GM19324 (cell line): ENCODE measurements around the gene DCHS2.
A peak's percentile ranks its signal among the peaks of the same experiment; 100 is the strongest.

Experiments
- ATAC-seq: cut with Tn5 transposase; IDR thresholded peaks from one replicate; pipeline ENCODE4 v1.9.1; 2021; ENCODE audit warnings: mild to moderate bottlenecking, moderate library complexity; ENCODE audit not compliant: unreplicated experiment, low FRiP score

Gene DCHS2

DNA sequence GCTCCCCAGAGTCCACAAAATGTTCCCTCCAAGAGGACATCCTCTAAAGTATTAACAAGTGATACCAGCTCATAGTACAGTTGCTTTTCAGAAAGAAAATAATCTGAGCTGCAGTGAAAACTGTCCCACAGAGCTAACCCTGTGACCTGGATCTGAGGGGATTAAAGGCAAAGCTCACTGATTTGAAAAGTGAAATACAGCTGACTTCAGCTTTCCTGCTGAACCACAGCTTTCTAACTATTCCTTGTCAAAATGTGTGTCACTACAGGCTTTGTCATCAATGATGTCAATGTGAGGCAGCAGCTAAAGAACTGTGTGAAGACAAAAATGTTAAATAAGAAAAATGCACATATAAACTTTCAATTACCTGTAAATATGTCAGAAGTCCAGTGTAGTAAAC lies 36.9 kb downstream of the DCHS2 start:
- no peak for ATAC-seq

DNA sequence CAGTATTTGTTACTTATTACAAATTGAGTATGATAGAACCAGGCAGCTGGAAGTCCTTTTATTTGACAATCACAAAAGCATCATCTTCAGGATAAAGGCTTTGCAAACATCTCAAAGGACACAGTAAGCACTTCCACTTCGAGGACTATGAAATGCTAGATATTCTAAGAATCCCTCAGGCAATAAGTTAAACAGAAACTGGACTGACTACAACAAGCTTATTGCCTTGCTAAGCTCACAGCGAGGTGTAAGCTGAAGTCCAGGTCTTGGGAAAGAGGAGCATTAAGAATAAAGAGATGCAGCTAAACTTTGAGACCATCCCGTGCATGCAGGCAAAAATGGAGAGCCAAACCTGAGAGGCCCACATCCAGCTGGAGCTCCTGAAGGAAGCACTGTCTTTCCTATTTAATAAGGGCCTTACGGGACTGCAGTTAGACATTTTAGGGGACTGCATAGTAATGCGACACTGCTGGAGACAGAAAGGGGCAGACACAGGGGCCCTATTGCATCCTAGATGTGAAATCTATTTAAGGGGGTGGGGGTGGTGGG lies 38.7 kb downstream of the DCHS2 start:
- ATAC-seq = no peak

DNA sequence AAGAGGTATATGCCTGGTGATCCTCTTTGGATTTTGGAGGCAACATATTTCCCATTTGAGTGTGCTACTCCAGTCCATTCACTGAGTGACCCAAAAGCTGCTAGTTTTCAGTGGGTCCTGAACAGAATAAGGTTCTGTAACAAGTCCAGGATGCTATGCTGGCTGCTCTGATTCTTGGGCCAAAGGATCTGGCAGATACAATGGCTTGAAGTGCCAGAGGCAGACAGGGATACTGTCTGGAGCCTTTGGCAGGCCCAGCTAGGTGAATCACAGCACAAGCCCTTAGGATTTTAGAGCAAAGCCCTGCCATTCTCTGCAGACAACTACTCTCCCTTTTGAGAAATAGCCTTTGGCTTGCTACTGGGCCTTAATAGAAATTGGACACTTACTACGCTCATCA lies 40.6 kb downstream of the DCHS2 start:
- ATAC-seq = no peak

DNA sequence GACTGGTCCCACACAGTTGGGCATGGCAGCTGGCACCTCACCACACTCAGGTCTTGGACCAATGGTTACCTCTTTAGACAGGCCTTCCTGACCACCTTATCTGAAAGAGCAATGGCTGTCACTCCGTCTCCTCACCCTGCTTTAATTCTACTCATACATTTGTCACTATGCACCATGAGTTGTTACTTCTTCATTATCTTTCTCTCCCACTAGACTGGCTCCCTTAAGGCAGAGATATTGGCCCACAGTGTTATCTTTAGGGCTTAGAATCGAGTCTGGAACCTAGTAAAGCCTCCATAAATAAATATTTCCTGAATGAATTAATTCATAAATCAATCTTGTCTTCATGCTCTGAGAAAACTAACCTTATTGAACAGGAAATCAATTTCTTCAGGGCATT lies 46.6 kb downstream of the DCHS2 start:
- no peak for ATAC-seq

DNA sequence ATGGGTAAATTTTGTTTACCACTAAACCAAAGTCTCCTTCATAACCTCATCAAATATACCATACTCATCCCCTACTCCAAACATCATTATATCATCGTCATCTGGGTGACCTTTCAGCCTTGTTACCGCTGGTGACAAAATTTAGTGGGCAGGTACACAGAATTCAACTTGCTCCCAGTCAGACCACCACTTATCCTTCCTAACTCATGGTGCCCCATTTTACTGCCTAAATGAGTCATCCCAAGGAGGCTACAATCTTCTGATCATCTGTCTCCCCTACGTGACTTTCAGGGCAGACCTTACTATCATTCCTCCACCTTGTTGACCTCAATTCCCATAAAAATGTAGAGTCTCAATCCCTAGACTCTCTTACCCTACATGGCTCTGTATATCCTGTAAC lies 49.6 kb downstream of the DCHS2 start:
- ATAC-seq = no peak

DNA sequence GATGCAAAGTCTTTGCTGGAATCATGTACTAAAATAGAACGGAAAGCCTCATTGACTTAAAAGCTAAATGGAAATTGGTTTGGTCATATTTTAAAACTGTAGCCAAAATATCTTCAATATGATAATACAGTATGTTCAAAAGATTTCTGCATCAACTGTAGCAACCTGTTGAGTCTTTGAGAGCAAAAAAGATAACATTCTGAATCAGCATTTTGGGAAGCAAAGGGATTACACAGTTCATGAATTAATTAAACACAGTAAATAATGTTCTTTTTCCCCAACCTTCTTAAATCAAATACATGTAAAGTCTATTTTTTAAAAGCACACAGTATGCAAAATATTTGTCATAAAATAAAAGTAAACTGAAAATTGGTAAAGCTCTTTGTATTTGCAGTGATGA lies 50.5 kb downstream of the DCHS2 start:
- ATAC-seq = no peak

DNA sequence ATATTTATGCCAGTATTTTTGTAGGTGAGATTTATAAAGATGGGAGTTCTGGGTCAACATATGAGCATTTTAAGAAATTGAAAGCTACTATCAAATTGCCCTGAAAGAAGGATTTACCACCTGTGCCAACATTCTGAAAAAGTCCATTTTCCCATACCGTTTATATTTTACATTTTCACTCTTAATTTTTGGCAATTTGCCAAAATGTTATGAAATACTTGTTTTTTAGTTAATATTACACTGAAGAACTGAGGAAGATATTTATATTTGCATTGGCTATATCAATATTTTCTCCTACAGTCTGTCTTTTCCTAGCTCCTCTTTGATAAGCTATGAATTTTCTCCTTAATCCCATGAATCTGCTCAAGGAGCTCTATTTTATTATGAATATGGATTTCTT lies 52.4 kb downstream of the DCHS2 start:
- ATAC-seq = no peak

DNA sequence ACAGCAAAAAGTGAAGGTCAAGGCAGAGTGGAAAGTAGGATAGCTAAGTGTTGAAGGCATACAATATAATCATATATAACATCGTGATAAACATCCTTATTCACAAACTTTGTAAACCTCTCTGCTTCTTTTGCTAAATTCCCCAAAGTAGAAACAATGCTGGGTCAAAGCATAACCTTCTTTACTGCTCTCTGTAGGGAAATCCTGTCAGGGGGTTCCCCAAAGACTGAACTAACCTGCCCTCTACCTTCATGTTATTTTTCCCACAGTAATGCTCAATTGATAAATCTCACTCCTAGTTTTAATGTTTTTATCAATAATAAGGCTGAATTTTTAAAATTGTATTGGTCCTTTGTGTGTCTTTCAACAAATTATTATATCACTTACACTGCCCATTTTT lies 55.7 kb downstream of the DCHS2 start:
- ATAC-seq = no peak

DNA sequence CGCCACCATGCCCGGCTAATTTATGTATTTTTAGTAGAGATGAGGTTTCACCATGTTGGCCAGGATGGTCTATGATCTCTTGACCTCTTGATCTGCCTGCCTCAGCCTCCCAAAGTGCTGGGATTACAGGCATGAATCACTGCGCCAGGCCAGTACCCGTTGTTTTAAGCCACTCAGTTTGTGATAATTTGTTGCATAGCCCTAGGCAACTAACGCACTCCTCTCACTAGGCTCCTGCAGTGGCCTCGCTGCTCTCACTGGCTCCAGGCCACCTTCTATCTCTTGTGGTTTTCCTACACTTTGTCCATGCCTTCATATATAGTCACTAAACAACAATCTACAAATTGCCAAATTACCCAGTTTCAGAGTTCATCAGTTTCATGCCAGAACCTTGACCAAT lies 58.1 kb downstream of the DCHS2 start:
- no peak for ATAC-seq

DNA sequence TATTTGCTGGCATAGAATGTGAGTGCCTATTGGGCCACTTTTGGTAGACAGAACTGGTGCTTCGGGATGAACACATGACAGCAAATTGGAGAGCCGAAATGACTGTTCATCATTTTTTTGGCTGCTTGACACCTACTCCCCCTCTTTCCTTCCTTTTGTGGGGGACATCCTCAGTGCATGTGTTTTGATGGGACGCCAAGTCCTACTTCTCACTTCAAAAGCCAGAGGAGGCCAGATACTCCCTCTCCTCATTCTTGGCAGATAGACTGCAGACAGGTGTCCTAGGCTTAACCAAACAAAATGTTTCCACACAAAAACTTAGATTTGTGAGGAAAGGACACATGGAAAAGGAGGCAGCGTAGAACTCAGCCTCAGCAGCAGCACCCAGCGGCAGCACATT lies 62.4 kb downstream of the DCHS2 start:
- no peak for ATAC-seq

DNA sequence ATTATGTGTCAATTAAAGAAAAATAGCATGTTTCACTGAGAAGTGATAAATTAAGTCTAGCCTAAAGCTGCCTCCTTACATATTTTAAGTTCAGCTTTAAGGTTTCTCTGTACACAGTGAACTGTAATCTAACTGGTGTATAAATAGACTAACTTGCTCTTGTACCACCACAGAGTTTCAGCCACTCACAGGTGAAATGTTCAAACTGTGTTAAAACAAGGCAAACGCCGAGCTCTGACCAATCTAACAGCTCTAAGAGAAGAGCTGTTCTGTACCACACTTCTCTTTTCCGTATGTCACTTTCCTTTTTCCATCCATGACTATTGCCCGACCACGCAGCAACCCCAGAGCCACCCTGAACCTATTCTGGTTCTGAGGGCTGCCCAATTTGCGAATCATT lies 64.5 kb downstream of the DCHS2 start:
- ATAC-seq = peak; percentile 49

DNA sequence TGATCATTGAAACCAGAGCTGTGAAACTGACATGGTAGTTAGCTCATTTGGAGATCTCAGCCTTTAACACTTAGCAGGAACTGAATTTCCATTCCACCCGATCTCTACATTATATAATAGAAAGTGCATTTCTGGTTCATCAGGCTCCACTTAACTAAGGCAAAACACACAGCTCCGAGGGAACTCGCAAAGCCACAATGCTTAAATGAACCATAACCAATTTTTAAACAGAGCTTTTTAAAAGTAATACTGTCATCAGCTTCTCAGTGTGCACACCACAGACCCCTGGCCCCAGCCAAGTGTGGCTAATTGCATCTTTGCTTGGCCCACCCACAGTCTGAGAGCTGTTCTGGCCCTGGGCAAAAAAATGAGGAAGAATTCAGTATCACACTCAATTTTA lies 66.1 kb downstream of the DCHS2 start:
- no peak for ATAC-seq

DNA sequence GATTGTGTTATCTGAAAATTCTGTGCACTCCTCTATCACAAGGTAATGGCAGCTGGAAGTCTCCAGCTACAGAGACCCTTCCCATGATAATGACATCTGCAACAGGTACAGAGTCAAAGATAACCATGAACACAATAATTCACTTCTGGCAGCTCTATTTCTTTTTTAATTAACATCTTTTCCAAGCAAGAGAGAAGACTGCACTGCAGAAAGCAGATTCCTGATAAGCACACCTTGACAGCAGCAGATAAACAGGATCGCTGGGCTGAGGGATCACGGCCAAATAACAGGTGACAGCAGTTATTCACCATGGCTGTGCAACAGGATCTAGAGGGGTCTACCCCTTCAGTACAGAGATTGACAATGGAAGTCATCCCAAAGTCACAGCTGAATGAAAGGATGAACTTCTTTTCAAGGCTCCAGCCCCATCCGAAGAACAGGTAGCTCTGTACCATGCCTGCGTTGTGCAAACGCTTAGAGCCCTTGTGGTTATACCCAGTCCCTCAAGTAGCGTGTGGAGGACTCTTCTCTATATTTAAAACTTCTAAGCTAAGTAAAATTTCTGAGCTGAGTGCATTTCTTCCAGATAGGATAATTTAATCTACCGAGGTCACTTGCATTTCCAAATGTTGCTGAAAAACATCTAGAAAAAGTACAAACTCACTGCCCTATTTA lies 66.7 kb downstream of the DCHS2 start:
- no peak for ATAC-seq

DNA sequence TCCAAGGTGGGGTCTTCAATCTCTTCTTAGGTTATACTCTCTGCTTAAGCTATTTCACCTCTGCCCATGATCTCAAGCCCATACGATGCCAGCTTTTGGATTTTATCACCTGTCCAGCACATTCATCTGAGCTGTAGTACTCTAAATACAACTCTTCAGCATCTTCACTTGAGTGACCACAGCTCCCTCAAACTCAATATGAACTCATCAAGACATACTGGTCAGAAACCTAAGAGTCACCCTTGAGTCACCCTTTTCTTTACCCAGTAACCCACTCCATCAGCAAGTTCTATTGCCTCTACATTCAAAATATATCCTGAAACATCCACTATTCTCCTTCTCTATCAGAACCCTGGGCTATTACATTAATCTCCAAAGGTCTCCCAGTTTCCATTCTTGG lies 69.4 kb downstream of the DCHS2 start:
- no peak for ATAC-seq

DNA sequence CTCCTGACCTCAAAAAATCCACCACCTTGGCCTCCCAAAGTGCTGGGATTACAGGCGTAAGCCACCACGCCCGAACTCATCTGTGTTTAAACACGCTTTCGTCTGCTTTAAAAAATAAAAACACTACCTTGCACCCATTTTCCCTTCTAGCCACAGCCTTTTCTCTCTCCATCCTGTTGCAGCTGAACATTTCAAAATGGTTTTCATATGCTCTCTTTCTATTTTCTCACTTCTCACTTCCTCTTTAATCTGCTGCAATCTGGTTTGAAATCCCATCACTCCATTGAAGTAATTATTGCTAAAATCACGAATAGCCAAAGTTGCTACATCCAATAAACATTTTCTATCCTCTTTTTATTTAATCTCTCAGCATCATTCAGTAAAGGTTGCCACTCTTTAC lies 70.0 kb downstream of the DCHS2 start:
- peak; percentile 50 for ATAC-seq

DNA sequence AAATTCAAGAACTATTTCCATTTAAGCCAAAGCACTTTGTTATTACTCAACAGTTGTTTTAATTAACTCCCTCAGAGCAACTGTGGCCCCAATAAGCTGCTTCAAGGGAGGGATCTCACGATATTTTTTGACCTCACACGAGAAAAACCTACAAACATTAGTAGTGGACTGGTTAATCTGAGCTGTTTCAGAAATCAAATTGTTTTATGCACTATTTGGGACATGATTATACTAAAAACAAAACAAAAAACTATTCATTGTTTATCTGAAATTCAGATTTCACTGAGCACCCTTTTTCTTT lies 74.3 kb downstream of the DCHS2 start:
- no peak for ATAC-seq

DNA sequence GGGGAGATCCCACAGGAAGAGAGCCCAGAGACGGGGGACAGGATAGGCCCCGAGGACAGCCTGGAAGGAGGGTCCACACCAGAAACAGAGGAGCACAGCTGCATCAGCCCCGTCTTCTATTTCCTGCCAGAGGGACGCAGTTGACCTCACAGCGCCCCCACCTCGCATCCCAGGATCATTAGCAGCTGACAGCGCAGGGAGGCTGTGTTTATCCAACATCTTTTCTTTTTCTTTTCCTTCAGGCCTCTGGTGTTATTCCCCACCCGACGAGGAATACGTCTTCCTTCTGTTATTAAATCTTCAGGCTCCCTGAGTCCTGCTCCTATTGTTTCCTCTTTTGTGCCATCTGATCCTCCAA lies 75.4 kb downstream of the DCHS2 start:
- peak; percentile 36 for ATAC-seq

DNA sequence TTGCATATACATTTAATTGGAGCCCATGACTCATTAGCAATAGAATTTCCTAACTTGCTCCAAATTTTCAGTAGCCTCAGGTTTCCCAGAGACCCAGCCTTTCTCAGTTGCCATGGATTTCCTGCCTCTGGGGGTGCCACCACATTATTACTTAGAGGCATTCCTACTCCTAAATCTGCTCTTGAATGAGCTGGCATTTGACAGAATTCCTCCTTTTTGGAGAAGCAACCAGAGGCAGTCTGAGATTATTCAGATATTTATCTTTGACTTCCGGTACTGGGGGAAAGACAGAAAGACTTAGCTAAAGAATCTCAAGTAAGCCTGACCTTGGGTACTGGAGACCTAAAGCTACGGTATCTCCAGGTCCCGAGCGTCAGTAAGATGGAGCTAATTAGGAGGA lies 76.3 kb downstream of the DCHS2 start:
- ATAC-seq = no peak

DNA sequence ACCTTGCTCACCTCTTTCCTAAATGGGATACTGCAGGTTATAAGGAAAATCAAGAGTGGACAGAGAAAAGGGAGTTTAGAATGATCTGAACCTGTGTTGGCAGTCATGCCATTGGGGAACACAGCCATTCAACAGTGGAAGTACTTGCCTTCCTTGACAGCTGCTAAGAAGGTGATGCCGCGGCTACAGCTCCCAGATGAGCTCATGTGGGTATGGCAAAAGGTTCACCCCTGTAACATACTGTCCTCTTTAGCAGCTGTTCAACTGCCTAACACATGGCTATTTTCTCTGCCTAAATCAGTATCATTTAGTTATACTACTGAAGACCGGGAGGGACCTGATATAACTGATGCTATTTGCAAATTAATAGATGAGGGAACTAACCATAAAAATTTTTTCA lies 76.8 kb downstream of the DCHS2 start:
- no peak for ATAC-seq

DNA sequence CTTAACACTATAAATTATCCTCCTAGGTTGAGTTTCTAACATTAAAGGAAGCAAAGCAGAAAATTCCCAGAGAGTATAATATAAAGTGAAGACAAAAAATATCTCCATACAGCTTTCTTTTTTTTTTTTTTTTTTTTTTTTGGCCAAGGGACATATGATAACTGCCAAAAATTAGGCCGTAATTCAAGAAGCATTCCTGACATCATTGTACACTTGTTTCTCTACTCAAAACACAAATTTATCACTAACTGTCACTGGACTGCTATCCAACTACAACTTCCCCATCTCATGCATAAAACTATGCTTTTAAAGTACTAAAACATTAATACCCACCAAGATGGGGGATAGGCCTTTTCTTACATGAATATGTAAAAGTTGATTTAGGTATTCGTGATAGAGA lies 77.2 kb downstream of the DCHS2 start:
- no peak for ATAC-seq

DNA sequence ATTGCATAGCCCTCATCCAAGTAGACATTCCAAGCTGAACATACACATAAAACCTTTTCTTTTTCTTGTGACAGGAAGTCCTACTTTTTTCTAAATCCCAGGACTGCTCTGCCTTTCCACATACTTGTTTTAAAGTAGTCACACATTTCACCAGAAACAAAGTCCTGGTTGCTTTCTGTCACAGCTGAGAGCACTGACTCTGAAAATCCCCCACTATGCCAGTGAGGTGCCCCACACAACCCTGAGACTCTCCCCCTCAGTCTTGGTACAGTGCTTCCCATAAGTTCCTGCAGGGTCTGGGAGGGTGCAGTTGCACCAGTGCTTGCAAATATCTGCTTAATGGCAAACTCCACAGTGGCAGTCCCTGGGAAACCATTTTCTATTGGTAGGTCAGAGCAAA lies 84.2 kb downstream of the DCHS2 start:
- no peak for ATAC-seq

DNA sequence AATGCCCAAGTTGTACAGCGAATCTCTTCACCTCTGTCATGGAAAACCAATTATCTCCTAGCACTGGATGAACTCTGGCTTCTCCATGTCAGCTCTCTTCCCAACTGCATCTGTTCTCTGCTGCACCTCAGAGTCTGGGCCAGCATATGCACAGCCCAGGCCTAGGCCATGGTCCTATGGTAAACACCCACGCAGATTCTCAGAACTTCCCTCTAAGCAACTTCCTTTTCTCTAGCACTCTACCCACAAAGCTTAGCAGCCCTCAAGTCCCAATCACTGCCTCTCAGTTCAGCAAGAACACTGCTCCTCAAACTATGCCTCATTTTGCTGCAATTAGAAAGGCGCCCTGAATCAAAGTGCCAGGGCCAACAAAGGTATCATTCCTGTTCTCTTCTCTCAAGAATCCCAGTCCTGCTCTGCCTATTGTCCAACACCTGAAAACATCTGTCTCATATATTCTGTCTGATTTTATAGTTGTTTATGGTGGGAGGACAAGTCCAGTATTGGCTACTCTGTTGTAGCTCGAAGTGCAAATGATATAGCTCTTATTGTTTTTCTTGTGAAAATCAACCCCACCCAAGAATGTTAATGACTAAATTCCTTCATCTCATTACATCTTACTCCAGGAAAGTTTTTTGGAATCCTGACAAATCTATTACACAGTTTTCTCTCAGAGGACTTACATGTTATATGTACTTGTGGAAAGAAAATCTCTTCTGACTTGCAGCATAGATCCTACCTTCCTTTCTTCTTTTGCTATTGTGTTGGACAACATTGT lies 85.4 kb downstream of the DCHS2 start:
- ATAC-seq = peak; percentile 88
